ENCODE measurements around the gene LDB3.

GRCh38 chr10:86674912-86675311 lies 6.6 kb downstream of the LDB3 start:
- no peak for TF ChIP-seq EZH2 (IDR thresholded peaks at IDR 0.05; ENCODE audit: insufficient read depth, poor library complexity, severe bottlenecking)
- TF ChIP-seq EZH2phosphoT487 (IDR thresholded peaks at IDR 0.05; ENCODE audit: insufficient read depth, low read depth), result no peak
